Mesenchymal stem cell (in vitro differentiated cells and primary cell): ENCODE measurements around the gene AP1S2.

Source experiments
- DNase-seq: peaks from one replicate; pipeline ENCODE4 v3.0.0-alpha.2; 2013
- H2AFZ ChIP-seq: one replicate; pipeline ENCODE4 v1.6.1; 2013; ENCODE audit warnings: low read depth, mild to moderate bottlenecking, control low read depth, inconsistent platforms, low read length, moderate library complexity
- H2AK5ac ChIP-seq: 2 replicates; pipeline ENCODE4 v1.6.1; 2013; ENCODE audit warnings: low read length, moderate library complexity, mild to moderate bottlenecking, inconsistent platforms; ENCODE audit not compliant: severe bottlenecking
- H2BK120ac ChIP-seq: one replicate; pipeline ENCODE4 v1.6.1; 2013; ENCODE audit warnings: low read depth, mild to moderate bottlenecking, inconsistent platforms, low read length, moderate library complexity
- H2BK12ac ChIP-seq, 2 experiments: one replicate each; pipeline ENCODE4 v1.6.1; 2013; ENCODE audit warnings: inconsistent platforms in 2 of 2, low read length in 2 of 2, mild to moderate bottlenecking in 2 of 2, moderate library complexity in 2 of 2, control low read depth in 1 of 2
- H2BK15ac ChIP-seq: one replicate; pipeline ENCODE4 v1.6.1; 2013; ENCODE audit warnings: mild to moderate bottlenecking, low read depth, inconsistent platforms; ENCODE audit not compliant: poor library complexity, severe bottlenecking
- H2BK5ac ChIP-seq: 2 replicates; pipeline ENCODE4 v1.6.1; 2013; ENCODE audit warnings: low read depth, mild to moderate bottlenecking, low read length, control low read depth, inconsistent platforms; ENCODE audit not compliant: poor library complexity, severe bottlenecking
- H3K14ac ChIP-seq, 2 experiments: one replicate each; pipeline ENCODE4 v1.6.1; 2013; ENCODE audit warnings: inconsistent platforms in 2 of 2, low read length in 2 of 2, control low read depth in 1 of 2, mild to moderate bottlenecking in 1 of 2, moderate library complexity in 1 of 2
- H3K18ac ChIP-seq, 2 experiments: one replicate each; pipeline ENCODE4 v1.6.1; 2013; ENCODE audit warnings: inconsistent platforms in 2 of 2, low read length in 2 of 2, control low read depth in 1 of 2, low read depth in 1 of 2, mild to moderate bottlenecking in 1 of 2
- H3K23ac ChIP-seq, 2 experiments: one replicate each; pipeline ENCODE4 v1.6.1; 2013; ENCODE audit warnings: inconsistent platforms in 2 of 2, low read length in 2 of 2, mild to moderate bottlenecking in 2 of 2, moderate library complexity in 2 of 2, control low read depth in 1 of 2
- H3K27ac ChIP-seq: 2 replicates; pipeline ENCODE4 v1.5.1; 2013; ENCODE audit warnings: mild to moderate bottlenecking, moderate library complexity, low read length, control low read depth, inconsistent platforms; ENCODE audit not compliant: poor library complexity, severe bottlenecking
- H3K27me3 ChIP-seq, 2 experiments: 2 replicates each; pipeline versions ENCODE4 v1.6.1 to v1.7.0; 2013; ENCODE audit warnings: low read length in 2 of 2, mild to moderate bottlenecking in 2 of 2, moderate library complexity in 2 of 2, control low read depth in 1 of 2, inconsistent platforms in 1 of 2; ENCODE audit not compliant: control insufficient read depth in 1 of 2, insufficient read depth in 1 of 2
- H3K36me3 ChIP-seq, 2 experiments: 2 replicates each; pipeline versions ENCODE4 v1.6.1 to v1.7.0; 2013; ENCODE audit warnings: low read length in 2 of 2, control low read depth in 1 of 2, inconsistent platforms in 1 of 2, low read depth in 1 of 2, mild to moderate bottlenecking in 1 of 2; ENCODE audit not compliant: insufficient read depth in 2 of 2, control insufficient read depth in 1 of 2
- H3K4ac ChIP-seq, 2 experiments: one replicate each; pipeline ENCODE4 v1.6.1; 2013; ENCODE audit warnings: inconsistent platforms in 2 of 2, low read length in 2 of 2, mild to moderate bottlenecking in 2 of 2, moderate library complexity in 2 of 2, control low read depth in 1 of 2, low read depth in 1 of 2
- H3K4me1 ChIP-seq: 2 replicates; pipeline ENCODE4 v1.6.1; 2013; ENCODE audit warnings: low read depth, low read length, control low read depth; ENCODE audit not compliant: control insufficient read depth, insufficient read depth
- H3K4me2 ChIP-seq: 2 replicates; pipeline ENCODE4 v1.6.1; 2013; ENCODE audit warnings: low read length, mild to moderate bottlenecking, inconsistent platforms; ENCODE audit not compliant: poor library complexity, severe bottlenecking
- H3K4me3 ChIP-seq, 2 experiments: 2 replicates each; pipeline versions ENCODE4 v1.5.1 to v1.7.0; 2013; ENCODE audit warnings: low read length in 2 of 2, mild to moderate bottlenecking in 2 of 2, control low read depth in 1 of 2, low read depth in 1 of 2; ENCODE audit not compliant: insufficient read depth in 1 of 2
- H3K79me1 ChIP-seq: replicated peaks from 2 replicates; pipeline ENCODE4 v1.6.1; 2013; ENCODE audit warnings: mild to moderate bottlenecking, control low read depth, low read length, inconsistent platforms; ENCODE audit not compliant: poor library complexity, severe bottlenecking
- H3K9ac ChIP-seq: 2 replicates; pipeline ENCODE4 v1.7.0; 2013; ENCODE audit warnings: mild to moderate bottlenecking, low read length, moderate library complexity
- H3K9me3 ChIP-seq: 2 replicates; pipeline ENCODE4 v1.7.0; 2013; ENCODE audit warnings: mild to moderate bottlenecking, low read length; ENCODE audit not compliant: control insufficient read depth
- H4K8ac ChIP-seq: one replicate; pipeline ENCODE4 v1.6.1; 2013; ENCODE audit warnings: inconsistent platforms, mild to moderate bottlenecking, low read length, moderate library complexity
- H4K91ac ChIP-seq: one replicate; pipeline ENCODE4 v1.6.1; 2013; ENCODE audit warnings: mild to moderate bottlenecking, low read length, inconsistent platforms
- WGBS: methylation state at CpG from one replicate; pipeline ENCODE4 v1.1.7; 2013; ENCODE audit warnings: mixed read lengths; 5-methylcytosine and 5-hydroxymethylcytosine counted together

Gene AP1S2

GRCh38 chrX:15864629-15865028 is 10.0 kb upstream of the AP1S2 start:
- Histone ChIP-seq H3K9ac (no peak overlapping the region), H3K27ac (no peak overlapping the region), H3K4ac (no peak overlapping the region), H3K27me3 (peaks cover 0 to 47% of the 10 kb centered on the region in 2 experiments), H4K91ac (no peak overlapping the region), H3K4me3 (no peak overlapping the region), H2BK12ac (no peak overlapping the region), H3K4me1 (no peaks in the 10 kb centered on the region), H4K8ac (no peak overlapping the region), H2BK120ac (no peak overlapping the region), H3K23ac (no peak overlapping the region), H2AFZ (no peak overlapping the region), H3K4me2 (no peak overlapping the region), H3K9me3 (no peaks in the 10 kb centered on the region), H2BK5ac (no peak overlapping the region), H3K79me1 (no peaks in the 10 kb centered on the region), H2AK5ac (no peak overlapping the region), H3K36me3 (no peaks in the 10 kb centered on the region), H2BK15ac (no peak overlapping the region), H3K18ac (no peak overlapping the region), H3K14ac (no peak overlapping the region)
- no peak for DNase-seq

- Histone ChIP-seq H2BK12ac (no peak overlapping the region), H4K91ac (no peak overlapping the region), H3K4me1 (no peaks in the 10 kb centered on the region), H2BK5ac (no peak overlapping the region), H3K9me3 (no peaks in the 10 kb centered on the region), H3K9ac (no peak overlapping the region), H3K18ac (no peak overlapping the region), H3K27me3 (peaks cover 0 to 47% of the 10 kb centered on the region in 2 experiments), H2AFZ (no peak overlapping the region), H3K14ac (no peak overlapping the region), H3K79me1 (no peaks in the 10 kb centered on the region), H3K23ac (no peak overlapping the region), H3K36me3 (no peaks in the 10 kb centered on the region), H2AK5ac (no peak overlapping the region), H2BK120ac (no peak overlapping the region), H3K4ac (no peak overlapping the region), H2BK15ac (no peak overlapping the region), H3K4me2 (no peak overlapping the region), H3K4me3 (no peak overlapping the region), H3K27ac (no peak overlapping the region), H4K8ac (no peak overlapping the region)
- WGBS, result 80% methylated on average over 1 of the region's 3 CpGs
- DNase-seq, result no peak
These were observed 9.4 kb upstream of the AP1S2 start for GRCh38 chrX:15864023-15864422.

- Histone ChIP-seq H3K79me1 (no peaks in the 10 kb centered on the region), H4K8ac (no peak overlapping the region), H3K9me3 (no peaks in the 10 kb centered on the region), H3K18ac (no peak overlapping the region), H3K27ac (no peak overlapping the region), H2AFZ (no peak overlapping the region), H2BK120ac (no peak overlapping the region), H3K4me2 (no peak overlapping the region), H4K91ac (no peak overlapping the region), H2BK15ac (no peak overlapping the region), H2BK5ac (no peak overlapping the region), H3K36me3 (no peaks in the 10 kb centered on the region), H2BK12ac (no peak overlapping the region), H2AK5ac (no peak overlapping the region), H3K14ac (no peak overlapping the region), H3K4ac (no peak overlapping the region), H3K23ac (no peak overlapping the region), H3K9ac (no peak overlapping the region), H3K27me3 (peaks cover 0 to 34% of the 10 kb centered on the region in 2 experiments), H3K4me1 (no peaks in the 10 kb centered on the region), H3K4me3 (no peak overlapping the region)
- DNase-seq, result no peak
- 88% methylated on average over 2 of the region's 3 CpGs for WGBS
These were observed 6.3 kb upstream of the AP1S2 start for GRCh38 chrX:15860921-15861320.

GRCh38 chrX:15858051-15858450 is 3.4 kb upstream of the AP1S2 start:
- H3K27me3 ChIP-seq, result peaks cover 0 to 34% of the 10 kb centered on the region in 2 experiments

More at GRCh38 chrX:15858051-15858450, 3.4 kb upstream of the AP1S2 start:
- no peak for DNase-seq
- Histone ChIP-seq H3K27ac (no peak overlapping the region), H3K4ac (no peak overlapping the region), H2BK5ac (no peak overlapping the region), H4K91ac (no peak overlapping the region), H3K4me3 (no peak overlapping the region), H3K4me2 (no peak overlapping the region), H2BK120ac (no peak overlapping the region), H2BK15ac (no peak overlapping the region), H2AFZ (no peak overlapping the region), H3K23ac (no peak overlapping the region), H3K9me3 (no peaks in the 10 kb centered on the region), H3K9ac (no peak overlapping the region), H3K79me1 (no peaks in the 10 kb centered on the region), H3K14ac (no peak overlapping the region), H3K18ac (no peak overlapping the region), H3K36me3 (no peaks in the 10 kb centered on the region), H3K4me1 (no peaks in the 10 kb centered on the region), H4K8ac (no peak overlapping the region), H2AK5ac (no peak overlapping the region), H2BK12ac (no peak overlapping the region)
- 100% methylated on average over 1 of the region's 1 CpG for WGBS
